MCF 10A (cell line): ENCODE data around the gene SCN1B. TPM values are rescaled to one million over a fixed set of nuclear protein-coding genes. Genes with fewer than 3 reads are reported as not detected.

Experiments
- BruUV-seq: library from RNA; stranded (reverse); fragments of 400-500 nt; replicated peaks from 2 replicates; lab custom pipeline; 2021; lab: Mats Ljungman, UMichigan
- CTCF ChIA-PET: fragments of 300-600 bp; sonication (Branson Sonifier 250); formaldehyde crosslinking; extraction: SDS; loops from one replicate; lab custom pipeline; 2021; ENCODE audit warnings: antibody characterized with exemption, inconsistent platforms; lab: Yijun Ruan, JAX
- POLR2A ChIA-PET: fragments of 300-600, 350-650 bp; sonication (Branson Sonifier 250); formaldehyde crosslinking; extraction: SDS; loops from one replicate; lab custom pipeline; 2020; ENCODE audit warnings: antibody characterized with exemption, inconsistent platforms; lab: Yijun Ruan, JAX
- DNase-seq: peaks from one replicate; pipeline ENCODE4 v3.0.0-alpha.2; 2018; ENCODE audit not compliant: unreplicated experiment
- H3K27ac Mint-ChIP-seq: one replicate; pipeline ENCODE4 v1.8.0; 2022; ENCODE audit warnings: mild to moderate bottlenecking, low read depth, mixed read lengths; ENCODE audit not compliant: unreplicated experiment
- H3K27me3 Mint-ChIP-seq: one replicate; pipeline ENCODE4 v1.8.0; 2022; ENCODE audit warnings: mixed read lengths; ENCODE audit not compliant: insufficient read depth, unreplicated experiment
- H3K36me3 Mint-ChIP-seq: one replicate; pipeline ENCODE4 v1.8.0; 2022; ENCODE audit warnings: mild to moderate bottlenecking, moderate library complexity, mixed read lengths; ENCODE audit not compliant: insufficient read depth, unreplicated experiment
- H3K4me1 Mint-ChIP-seq: one replicate; pipeline ENCODE4 v1.8.0; 2022; ENCODE audit warnings: mixed read lengths; ENCODE audit not compliant: insufficient read depth, unreplicated experiment
- H3K4me3 Mint-ChIP-seq: one replicate; pipeline ENCODE4 v1.8.0; 2022; ENCODE audit warnings: mild to moderate bottlenecking, moderate library complexity, mixed read lengths; ENCODE audit not compliant: unreplicated experiment
- H3K9me3 Mint-ChIP-seq: one replicate; pipeline ENCODE4 v1.8.0; 2022; ENCODE audit warnings: mixed read lengths; ENCODE audit not compliant: unreplicated experiment
- CTCF ChIP-seq: fragments of 200-600 bp; IDR thresholded peaks from one replicate; pipeline ENCODE4 v1.8.0; 2022; ENCODE audit warnings: antibody characterized with exemption, mild to moderate bottlenecking; ENCODE audit not compliant: unreplicated experiment
- intact Hi-C: fragments of 100-400 bp; cut with micrococcal nuclease; formaldehyde crosslinking; loops from 2 replicates; pipeline ENCODE4 v1.14.1; 2022
- total RNA-seq: library from RNA; stranded (reverse); gene quantifications from 2 replicates; pipeline ENCODE4 v1.2.3, GENCODE V29; 2022

SCN1B gene
- total RNA-seq, 1 experiment from 2014 or later, result 0.19 TPM

GRCh38 chr19:35059799-35060091 is 29.5 kb downstream of the SCN1B start:
- H3K4me1 Mint-ChIP-seq, result no peaks in the 10 kb centered on the region
- H3K27me3 Mint-ChIP-seq, result peaks cover 18% of the 10 kb centered on the region
- CTCF ChIA-PET, result interaction anchor here (1.6 to 8.7 kb wide), 2 partner anchors 15 to 87 kb away, joined by 4 to 75 read pairs; partner anchors contain the start of gene HPN
- H3K27ac Mint-ChIP-seq, result no peak overlapping the region
- H3K4me3 Mint-ChIP-seq, result no peak overlapping the region
- intact Hi-C loops, result loop anchor here (10.0 kb wide), 1 partner anchor 185 kb away; the partner anchor contains the start of gene LSR
- no peak for DNase-seq
- no TSS peak for BruUV-seq
- POLR2A ChIA-PET, result interaction anchor here (0.6 kb wide), 1 partner anchor 953 kb away, joined by 3 read pairs; no protein-coding TSS in a partner anchor
- no peaks in the 10 kb centered on the region for H3K9me3 Mint-ChIP-seq
- H3K36me3 Mint-ChIP-seq, result no peaks in the 10 kb centered on the region
- TF ChIP-seq CTCF, result no peak

GRCh38 chr19:35060160-35060855 is 30.0 kb downstream of the SCN1B start:
- Mint-ChIP-seq H3K27me3 (peaks cover 18% of the 10 kb centered on the region), H3K4me1 (no peaks in the 10 kb centered on the region), H3K9me3 (no peaks in the 10 kb centered on the region), H3K36me3 (no peaks in the 10 kb centered on the region), H3K4me3 (no peak overlapping the region), H3K27ac (no peak overlapping the region)
- intact Hi-C loops, result loop anchor here (10.0 kb wide), 1 partner anchor 184 kb away; the partner anchor contains the start of gene LSR
- no peak for TF ChIP-seq CTCF
- ChIA-PET CTCF (interaction anchor here (0.6 to 8.7 kb wide), 3 partner anchors 16 to 233 kb away, joined by 3 to 75 read pairs (median 4); partner anchors contain the start of gene HPN), POLR2A (interaction anchor here (0.6 kb wide), 1 partner anchor 954 kb away, joined by 3 read pairs; no protein-coding TSS in a partner anchor)
- BruUV-seq, result no TSS peak
- DNase-seq, result no peak

- DNase-seq, result no peak
- intact Hi-C loops, result loop anchor here (10.0 kb wide), 1 partner anchor 183 kb away; the partner anchor contains the start of gene LSR
- H3K4me1 Mint-ChIP-seq, result no peaks in the 10 kb centered on the region
- no peaks in the 10 kb centered on the region for H3K9me3 Mint-ChIP-seq
- H3K27ac Mint-ChIP-seq, result no peak overlapping the region
- ChIA-PET CTCF (interaction anchor here (0.7 kb wide), 1 partner anchor 11 kb away, joined by 3 read pairs; no protein-coding TSS in a partner anchor), POLR2A (no interaction called here)
- H3K4me3 Mint-ChIP-seq, result no peak overlapping the region
- peaks cover 4% of the 10 kb centered on the region for H3K27me3 Mint-ChIP-seq
- BruUV-seq, result no TSS peak
- no peak for TF ChIP-seq CTCF
- no peaks in the 10 kb centered on the region for H3K36me3 Mint-ChIP-seq
These were observed 31.5 kb downstream of the SCN1B start for GRCh38 chr19:35061583-35062373.

GRCh38 chr19:35062942-35063341 is 32.7 kb downstream of the SCN1B start:
- no peak overlapping the region for H3K4me3 Mint-ChIP-seq
- H3K36me3 Mint-ChIP-seq, result no peaks in the 10 kb centered on the region
- TF ChIP-seq CTCF, result no peak
- BruUV-seq, result no TSS peak
- H3K27ac Mint-ChIP-seq, result no peak overlapping the region
- no peaks in the 10 kb centered on the region for H3K27me3 Mint-ChIP-seq
- no peak for DNase-seq
- intact Hi-C loops, result loop anchor here (10.0 kb wide), 1 partner anchor 182 kb away; the partner anchor contains the start of gene LSR
- no peaks in the 10 kb centered on the region for H3K4me1 Mint-ChIP-seq
- POLR2A ChIA-PET, result interaction anchor here (1.4 kb wide), 1 partner anchor 62 kb away, joined by 5 read pairs; no protein-coding TSS in a partner anchor
- no peaks in the 10 kb centered on the region for H3K9me3 Mint-ChIP-seq
- CTCF ChIA-PET, result interaction anchor here (0.6 to 2.1 kb wide), 5 partner anchors 37 to 213 kb away, joined by 3 to 6 read pairs (median 4); no protein-coding TSS in a partner anchor
